GOT3 (cell line): ENCODE data around the gene ALDH3B1.
A peak's percentile ranks its signal among the peaks of the same experiment; 100 is the strongest.

ENCODE experiments used
- DNase-seq: peaks from one replicate; lab custom pipeline; 2025; ENCODE audit warnings: mixed read lengths; lab: John Stamatoyannopoulos, UW

Gene ALDH3B1

DNA sequence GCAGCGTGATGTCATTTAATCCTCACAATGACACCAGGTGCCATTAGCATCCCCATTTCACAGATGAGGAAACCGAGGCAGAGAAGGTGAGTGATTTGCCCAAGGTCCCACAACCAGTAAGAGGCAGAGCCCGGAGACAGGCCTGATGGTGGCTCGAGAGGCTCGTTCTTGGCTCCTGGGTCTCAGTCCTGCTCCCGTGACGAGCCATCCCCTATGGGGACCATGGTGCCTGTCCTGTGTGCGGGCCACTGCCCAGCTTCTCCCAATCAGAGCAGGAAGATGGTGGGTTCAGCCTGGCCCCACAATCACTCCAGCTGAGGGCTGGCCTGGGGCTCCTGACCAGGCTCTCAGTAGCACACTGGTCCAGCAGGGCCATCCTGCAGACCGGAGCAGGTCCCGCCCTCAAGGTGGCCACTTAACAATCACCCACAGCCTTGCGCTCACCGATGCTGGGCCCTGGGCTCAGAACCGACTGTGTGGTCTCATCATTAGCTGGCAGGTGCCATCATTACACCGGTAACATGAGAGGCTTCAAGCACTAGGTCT is 3.6 kb downstream of the ALDH3B1 start:
- no peak for DNase-seq

DNA sequence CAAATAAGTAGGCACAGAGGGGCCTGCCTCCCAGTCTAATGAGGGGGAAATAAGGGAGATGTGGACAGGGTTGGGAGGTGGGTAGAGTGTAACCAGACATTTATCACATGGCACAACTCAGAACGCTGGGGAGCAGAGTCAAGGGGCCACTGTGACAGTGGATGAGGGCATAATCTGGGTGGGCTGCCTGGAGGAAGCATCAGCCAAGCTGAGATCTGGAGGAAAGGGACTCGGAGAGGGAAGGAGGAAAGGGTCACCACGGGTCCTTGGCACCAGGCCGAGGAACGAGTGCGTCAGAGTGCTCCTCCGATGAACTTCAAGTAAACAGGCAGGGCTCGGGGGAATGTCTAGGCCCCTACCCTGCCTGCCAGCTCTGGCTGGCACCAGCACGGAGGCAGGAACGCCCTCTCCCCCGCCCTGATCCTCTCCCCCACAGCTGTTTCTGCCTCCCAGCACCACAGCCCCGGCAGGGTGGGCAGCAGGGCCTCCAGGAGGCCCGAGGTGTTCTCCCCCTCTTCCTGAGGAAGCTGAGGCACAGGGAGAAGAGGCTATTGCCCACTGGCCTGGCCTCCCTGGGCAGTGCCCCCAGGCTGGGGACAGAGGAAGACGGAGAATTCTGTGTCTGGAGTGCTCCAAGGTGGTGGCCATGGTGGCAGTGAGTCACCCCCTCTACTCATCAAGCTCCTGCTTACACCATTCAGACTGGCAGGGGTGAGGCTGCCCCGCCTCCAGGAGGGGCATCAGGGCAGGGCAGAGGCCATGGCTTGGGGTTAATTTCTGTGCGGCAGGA is 4.2 kb downstream of the ALDH3B1 start:
- DNase-seq: peak; percentile 42

DNA sequence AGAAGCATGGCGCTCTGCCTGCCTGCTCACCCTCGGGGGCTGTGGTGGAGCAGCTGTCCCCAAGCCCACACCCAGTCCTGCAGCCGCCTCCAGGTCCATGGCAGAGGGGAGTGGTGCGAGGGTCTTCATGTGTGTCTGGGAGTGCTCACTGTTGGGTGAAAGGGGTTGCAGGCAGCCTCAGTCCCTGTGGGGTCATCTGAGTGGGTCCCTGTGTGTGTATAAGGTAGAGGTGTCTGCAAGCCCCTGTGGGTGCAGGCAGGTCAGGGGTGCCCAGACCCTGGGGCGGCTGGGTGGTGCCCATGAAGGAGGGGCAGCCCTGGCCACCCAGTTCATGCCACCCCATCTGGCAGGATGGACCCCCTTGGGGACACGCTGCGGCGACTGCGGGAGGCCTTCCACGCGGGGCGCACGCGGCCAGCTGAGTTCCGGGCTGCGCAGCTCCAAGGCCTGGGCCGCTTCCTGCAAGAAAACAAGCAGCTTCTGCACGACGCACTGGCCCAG is 4.9 kb downstream of the ALDH3B1 start:
- DNase-seq: no peak

DNA sequence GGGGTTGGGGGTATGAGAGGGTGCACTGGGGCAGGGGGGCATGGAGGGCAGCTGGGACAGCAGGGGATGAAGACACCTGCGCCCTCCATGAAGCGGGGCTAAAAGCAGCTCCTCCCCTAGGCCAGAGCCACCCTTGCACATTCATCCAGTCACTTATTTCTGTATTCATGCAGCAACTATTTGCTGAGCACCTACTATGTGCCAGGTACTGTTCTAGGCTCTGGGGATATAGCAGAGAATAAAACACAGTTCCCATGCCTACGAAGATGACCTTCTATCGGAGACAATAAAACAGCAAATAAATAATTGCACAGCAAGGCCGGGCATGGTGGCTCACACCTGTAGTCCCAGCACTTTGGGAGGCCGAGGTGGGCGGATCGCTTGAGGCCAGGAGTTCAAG is 5.3 kb downstream of the ALDH3B1 start:
- DNase-seq: no peak

DNA sequence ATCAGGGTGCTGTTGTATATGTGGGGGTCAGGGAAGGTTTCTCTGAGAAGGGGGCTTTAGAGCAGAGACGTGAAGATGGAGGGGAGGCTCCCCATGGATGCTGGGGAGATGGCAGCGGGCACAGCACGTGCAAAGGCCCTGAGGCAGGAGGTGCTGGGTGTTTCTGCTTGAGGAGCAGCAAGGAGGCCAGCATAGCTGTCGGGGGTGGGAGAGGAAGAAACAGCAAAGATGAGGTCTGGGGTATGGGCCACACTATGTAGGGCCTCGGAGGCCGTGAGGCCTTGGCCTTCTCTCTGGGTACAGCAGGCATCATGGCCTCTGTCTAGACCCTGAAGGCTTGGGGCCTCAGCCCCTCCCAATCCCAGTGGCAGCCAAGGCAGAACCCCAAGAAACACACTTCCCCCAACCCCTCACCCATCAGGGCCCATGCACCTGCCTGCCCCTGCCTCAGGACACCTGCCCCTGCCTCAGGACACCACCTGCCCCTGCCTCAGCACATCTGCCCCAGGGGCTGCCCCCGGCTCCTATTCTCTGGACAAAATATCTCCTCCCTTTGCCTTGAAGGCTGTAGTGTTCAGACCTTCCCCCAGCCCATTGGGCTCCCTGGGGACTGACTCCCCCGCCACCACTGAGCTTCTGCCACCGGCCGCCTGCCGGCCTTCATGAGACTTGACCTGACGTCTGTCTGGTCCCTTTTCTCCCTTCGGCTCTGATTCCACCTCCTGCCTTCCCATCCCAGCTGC is 6.2 kb downstream of the ALDH3B1 start:
- no peak for DNase-seq

DNA sequence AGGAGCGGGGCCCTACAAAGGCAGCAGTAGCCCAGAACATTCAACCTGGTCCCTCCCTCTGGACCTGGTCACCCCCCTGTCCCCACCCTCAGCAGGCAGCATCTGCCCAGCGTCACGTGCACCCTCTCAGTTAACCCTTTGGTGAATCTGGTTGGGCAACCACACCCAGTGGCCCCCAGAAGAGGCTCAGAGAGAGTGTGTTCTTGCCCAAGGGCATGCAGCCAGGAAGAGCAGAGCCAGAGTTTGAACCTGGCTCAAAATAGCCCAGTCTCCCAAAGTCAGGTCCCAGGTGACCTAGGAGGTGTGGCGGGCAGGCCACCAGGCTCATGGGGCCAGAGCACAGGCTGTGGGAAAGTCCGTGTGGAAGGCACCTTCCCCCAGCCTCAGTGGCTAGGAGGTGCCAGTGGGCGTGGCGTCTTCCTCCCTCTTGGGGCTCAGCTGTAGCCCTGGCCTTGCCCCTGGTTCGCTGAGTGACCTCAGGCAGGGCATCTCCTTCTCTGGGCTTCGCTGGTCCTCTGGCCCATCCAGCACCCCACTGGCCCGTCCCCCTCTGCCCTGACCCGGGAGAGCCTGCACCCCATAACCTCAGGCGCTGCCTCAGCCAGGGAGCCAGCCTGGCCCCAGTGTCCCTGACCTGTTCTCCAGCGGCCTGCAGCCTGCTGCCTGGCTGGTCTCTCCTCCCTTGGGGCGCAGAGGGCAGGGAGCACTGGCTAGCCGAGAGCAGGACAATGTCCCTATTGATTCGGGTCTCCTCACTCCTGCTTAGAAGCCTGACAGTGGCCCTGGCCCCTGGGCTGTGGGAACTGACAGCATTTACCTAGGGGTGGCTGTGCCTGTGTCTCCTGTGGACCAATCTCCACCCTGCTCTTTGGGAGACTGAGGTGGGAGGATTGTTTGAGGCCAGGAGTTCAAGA is 7.0 kb downstream of the ALDH3B1 start:
- DNase-seq: no peak

DNA sequence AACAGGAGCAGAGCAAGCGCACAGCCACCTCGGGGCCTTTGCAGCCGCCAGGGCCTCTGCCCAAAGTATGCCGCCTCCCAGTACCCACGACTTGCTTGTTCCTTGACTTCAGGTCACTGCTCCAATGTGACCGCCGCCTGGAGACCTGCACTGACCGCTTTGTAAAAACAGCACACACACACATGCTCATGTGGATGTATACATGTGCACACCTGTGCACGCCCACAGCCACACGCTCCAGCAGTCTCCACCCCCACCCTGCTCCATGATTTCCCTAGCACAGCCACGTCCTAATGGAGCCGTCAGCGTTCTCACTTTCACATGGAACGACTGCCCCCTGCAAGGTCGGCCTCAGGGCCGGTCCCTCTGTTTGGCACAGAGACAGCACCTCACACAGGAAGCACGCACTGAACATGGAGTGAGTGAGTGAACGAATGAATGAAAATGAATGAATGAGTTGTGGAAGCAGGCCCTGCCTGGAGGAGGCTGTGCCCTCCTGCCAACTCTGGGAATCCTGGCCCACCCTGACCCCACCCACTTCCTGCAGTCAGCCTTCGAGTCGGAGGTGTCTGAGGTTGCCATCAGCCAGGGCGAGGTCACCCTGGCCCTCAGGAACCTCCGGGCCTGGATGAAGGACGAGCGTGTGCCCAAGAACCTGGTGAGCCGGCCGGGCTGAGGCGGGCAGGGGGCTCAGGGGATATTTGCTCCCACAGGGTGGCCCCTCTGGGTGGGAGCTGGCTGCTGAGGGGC is 8.0 kb downstream of the ALDH3B1 start:
- no peak for DNase-seq

DNA sequence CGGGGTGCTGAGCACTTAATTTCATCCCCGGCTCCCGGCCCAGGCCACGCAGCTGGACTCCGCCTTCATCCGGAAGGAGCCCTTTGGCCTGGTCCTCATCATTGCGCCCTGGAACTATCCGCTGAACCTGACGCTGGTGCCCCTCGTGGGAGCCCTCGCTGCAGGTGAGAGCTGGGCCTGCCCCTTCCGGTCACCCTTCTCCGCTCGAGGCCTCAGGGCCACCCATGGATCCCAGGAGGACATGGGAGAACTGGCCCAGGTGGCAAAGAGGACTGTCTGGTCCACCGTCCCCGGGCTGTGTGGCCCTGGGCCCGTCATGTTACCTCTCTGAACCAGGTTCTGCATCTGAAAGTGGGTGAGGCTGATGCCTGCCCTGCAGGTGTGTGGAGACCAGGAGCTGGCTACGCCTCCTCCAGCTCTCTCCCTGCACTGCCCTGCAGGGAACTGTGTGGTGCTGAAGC is 8.6 kb downstream of the ALDH3B1 start:
- no peak for DNase-seq

DNA sequence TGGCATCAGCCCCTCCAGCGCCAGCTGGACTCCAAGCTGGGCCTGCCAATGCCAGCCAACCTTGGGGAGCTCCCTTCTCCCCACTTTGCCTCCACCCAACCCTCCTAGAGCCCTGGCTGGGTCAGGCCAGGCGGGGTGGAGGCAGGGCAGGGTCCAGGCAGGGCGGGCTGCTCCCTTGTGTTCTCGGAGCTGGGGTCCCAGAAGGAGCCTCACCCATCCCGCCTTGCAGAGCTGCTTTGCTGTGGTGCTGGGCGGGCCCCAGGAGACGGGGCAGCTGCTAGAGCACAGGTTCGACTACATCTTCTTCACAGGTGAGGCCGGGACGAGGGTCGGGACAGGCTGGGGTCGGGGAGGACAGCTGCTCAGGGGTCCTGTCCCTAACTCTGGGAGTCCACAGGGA is 9.4 kb downstream of the ALDH3B1 start:
- no peak for DNase-seq

DNA sequence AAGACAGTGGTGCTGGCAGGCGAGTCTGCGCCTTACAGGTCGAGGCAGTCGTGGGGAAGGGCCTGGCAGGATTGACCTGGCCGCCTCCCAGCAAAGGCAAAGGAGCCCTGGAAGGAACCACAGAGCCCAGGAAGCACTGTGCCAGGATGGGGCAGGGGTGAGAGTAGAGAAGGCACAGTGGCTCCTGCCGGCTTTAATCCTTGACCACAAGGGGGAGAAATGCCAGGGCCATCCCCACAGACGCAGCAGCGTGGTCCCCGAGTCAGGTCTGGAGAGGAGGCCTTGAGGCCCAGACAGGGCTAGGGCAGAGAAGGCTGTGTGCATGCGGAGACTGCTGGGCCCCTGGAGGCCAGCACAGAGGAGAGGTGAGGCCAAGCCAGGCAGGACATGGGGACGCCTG is 10.4 kb downstream of the ALDH3B1 start:
- DNase-seq: no peak

DNA sequence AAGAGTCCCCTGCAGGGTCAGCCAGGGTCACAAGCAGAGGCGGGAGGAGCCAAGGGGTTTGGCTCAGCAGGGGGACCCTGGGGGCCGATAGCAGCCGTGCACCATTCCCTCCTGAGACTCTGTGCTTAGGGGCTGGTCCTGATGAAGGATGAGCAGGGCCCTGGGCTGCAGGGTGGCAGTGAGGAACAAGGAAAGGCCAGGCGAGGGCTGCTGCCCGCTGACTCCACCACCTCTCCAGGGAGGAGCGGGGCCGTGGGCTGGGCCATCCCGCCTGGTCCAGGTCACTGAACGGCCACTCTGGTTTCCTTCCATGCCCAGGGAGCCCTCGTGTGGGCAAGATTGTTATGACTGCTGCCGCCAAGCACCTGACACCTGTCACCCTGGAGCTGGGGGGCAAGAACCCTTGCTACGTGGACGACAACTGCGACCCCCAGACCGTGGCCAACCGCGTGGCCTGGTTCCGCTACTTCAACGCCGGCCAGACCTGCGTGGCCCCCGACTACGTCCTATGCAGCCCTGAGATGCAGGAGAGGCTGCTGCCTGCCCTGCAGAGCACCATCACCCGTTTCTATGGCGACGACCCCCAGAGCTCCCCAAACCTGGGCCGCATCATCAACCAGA is 11.2 kb downstream of the ALDH3B1 start:
- no peak for DNase-seq

DNA sequence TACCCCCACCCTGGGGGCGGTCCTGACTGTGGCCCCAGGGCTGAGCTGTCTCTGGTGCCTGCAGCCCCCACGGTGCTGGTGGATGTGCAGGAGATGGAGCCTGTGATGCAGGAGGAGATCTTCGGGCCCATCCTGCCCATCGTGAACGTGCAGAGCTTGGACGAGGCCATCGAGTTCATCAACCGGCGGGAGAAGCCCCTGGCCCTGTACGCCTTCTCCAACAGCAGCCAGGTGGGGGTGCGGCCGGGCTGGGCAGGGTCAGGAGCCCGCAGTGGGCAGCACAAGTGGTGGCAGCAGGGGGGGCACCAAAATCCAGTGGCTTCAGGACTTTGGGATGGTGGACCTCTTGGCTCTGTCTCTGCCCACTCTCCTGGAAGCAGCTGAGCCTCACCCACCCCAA is 12.4 kb downstream of the ALDH3B1 start:
- DNase-seq: no peak

DNA sequence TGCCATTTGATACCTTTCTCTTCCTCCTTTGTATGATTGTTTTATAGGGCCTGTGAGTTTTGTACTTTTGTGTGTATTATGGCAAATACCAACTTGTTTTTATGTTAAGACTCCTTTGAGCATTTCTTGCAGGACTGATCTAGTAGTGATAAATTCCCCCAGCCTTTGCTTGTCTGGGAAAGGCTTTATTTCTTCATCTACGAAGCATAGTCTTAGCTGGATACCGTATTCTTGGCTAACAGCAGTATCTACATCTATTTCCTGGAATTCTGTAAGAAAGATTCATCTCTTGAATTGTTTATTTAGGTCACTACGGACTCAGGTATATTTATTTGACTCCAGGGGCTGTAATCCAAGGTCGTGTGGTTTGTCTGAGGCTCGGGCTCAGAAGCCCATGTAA is 14.4 kb downstream of the ALDH3B1 start:
- DNase-seq: no peak

DNA sequence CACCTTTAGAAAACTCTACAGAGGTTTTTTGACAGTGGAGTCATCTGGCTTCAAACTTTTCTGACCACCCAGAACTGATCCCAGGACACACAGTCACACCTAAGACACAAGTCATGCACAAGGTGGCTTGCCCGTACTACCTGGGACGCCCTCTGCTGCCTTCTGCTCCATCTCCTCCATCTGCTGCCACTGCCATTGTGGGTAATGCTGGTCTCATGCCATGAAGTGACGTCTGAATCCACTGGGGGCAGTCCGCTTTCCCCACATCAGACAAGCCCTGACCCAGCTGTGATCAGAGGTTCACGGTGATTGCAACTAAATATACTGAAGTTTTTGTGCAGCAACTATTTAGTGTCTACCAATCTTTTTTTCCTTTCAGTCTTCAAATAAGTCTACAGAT is 14.9 kb downstream of the ALDH3B1 start:
- no peak for DNase-seq

DNA sequence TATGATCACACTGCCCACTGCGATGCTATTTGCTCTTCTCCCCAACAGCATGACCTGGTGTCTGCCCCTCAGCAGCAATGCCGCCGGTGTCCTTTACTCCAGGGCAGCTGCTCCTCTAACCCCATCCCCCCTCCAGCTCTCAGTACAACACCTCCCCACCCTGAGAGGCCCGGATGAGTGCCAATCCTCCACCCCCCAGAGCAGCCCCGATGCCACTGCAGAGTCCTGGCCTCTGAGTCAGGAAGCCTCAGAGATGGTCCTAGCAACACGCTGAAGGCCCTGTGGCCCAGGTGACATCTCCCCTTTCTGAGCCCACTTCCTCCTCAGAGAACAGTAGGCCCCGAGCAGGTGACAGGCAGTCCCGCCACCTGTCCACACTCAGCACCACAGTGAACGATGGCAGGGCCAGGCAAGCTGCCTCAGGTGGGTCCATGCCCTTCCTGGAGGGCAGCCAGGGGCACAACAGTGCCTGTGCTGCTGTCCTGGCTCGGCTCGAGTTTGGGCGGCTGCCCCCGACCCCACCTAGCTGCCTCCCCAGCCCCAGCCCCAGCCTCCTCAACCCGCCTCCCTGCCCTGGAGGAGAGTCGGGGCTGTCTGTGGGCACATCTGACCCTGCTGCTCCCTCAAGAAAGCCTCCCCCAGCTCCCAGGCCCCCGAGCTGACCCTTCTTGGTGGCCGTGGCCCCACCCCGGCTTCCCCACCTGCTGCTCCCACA is 16.4 kb downstream of the ALDH3B1 start:
- no peak for DNase-seq

DNA sequence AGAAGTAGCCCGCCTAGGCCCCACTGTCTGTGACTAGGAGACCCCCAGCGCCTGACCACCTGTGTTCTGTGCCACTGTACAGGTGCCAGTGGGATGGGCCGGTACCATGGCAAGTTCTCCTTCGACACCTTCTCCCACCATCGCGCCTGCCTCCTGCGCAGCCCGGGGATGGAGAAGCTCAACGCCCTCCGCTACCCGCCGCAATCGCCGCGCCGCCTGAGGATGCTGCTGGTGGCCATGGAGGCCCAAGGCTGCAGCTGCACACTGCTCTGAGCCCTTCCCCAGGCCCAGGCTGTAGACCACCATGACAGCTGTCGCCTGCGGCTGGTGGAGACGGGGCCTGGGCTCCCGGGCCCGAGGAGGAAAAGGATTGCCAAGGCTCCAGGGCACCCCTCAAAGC is 17.5 kb downstream of the ALDH3B1 start:
- no peak for DNase-seq

DNA sequence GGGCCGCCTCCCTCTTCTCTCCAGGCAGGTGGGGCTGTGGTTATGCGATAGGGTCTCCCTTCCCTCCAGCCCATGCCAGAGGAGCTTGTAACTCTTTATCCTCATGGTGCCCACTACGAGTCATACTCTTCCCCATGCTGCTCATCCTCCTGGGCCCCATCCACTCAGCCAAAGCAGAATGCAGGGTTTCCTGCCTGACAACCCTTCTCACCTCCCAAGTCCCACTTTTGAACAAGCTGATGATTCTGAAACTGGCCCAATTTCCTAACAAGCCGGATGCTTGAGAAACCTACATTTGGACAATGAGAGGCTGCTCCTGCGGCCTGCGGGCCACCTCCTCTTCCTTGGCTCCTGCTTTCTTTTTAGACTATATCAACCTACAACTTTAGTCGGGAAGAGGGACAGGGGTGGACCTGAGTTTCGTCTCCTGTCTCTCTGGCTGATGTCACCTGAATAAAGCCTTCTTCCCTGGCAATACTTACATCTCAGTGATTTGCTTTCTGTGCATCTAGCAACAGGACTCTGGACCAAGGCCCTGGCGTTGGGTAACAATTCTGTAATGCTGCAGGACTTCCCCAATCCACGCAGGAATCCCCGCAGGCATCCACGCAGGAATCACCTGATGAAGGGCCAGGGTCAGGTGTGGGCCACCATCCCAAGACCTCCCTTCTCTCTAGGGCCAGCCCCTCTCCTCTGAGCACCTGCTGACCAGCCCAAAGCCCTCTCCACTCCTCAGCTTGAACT is 18.8 kb downstream of the ALDH3B1 start:
- no peak for DNase-seq

DNA sequence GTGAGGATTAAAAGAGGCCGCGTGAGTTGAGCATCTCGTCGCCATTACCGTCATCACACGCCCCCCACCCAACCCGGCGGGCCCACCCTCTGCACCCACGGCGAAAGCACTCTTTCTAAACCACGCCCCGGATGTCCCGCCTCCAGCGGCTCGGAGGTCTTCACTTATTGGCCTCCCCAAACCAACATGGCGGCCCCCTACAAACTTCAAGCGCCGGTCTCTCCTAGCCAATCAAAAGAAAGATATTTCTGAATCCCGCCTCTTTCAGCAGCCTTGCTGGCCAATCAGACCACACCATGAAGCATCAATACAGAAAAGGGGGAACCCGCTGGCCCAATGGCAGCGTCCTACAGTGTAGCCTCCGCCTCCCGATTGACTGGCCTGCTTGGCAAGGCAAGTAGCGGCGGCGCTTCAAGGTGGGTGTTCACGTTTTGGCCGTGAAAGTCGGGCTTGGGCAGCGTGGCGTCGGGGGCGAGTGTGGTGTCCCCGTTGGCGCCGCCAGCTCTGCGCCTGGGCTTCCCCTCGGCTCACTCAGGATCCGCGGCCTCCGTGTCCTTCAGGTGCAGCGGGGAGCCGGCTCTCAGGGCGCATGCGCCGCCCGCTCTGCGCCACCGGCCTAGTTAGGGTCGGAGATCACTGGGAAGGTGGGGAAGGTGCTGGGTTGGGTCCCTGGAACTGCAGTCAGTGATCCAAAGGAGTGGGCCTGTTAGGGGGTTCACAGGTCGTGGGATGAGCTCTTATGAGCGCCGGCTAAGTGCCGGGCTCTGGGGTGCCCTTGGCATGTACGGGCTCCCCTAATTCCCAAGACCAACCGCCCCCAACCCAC is 20.4 kb downstream of the ALDH3B1 start, which contains the start of gene NDUFS8:
Gene NDUFS8 (plus strand): TSS at position 364 of the 826 bp plus-strand sequence. CDS start 1,471 bp downstream, outside the sequence.
- peak; percentile 81 for DNase-seq
